Measurements from ENCODE around the gene AHRR. TPM values are rescaled to one million over a fixed set of nuclear protein-coding genes. Genes with fewer than 3 reads are reported as not detected.
"Not testable (repeated sequence)": the region's sequence is repeated elsewhere in the genome, so short reads cannot be mapped to it uniquely, and the experiment has no call there.

The AHRR gene
- total RNA-seq, 1 donor from 2014 or later = 10.5 TPM

GRCh38 chr5:278646-279045 lies 42.9 kb upstream of the AHRR start:
- peaks cover 38% of the 10 kb centered on the region for H3K36me3 Mint-ChIP-seq (ENCODE audit: low read depth, unreplicated experiment)
- H3K27me3 Mint-ChIP-seq (ENCODE audit: low read depth, unreplicated experiment) = no peaks in the 10 kb centered on the region

GRCh38 chr5:279051-279665 lies 42.4 kb upstream of the AHRR start:
- H3K9me3 Mint-ChIP-seq (ENCODE audit: unreplicated experiment); H3K4me3 Mint-ChIP-seq (ENCODE audit: unreplicated experiment); H3K27ac ChIP-seq (ENCODE audit: low read depth, low read length); H3K4me1 ChIP-seq (ENCODE audit: insufficient read depth, low read length); H3K36me3 ChIP-seq (ENCODE audit: insufficient read depth, low read length); H2AFZ ChIP-seq (ENCODE audit: low read depth, low read length); H3K27me3 Mint-ChIP-seq (ENCODE audit: low read depth, unreplicated experiment); H3K4me1 Mint-ChIP-seq (ENCODE audit: low read depth, unreplicated experiment); FAIRE-seq; H3K4me3 ChIP-seq (ENCODE audit: insufficient read depth, low read depth, low read length); H3K4me2 ChIP-seq (ENCODE audit: low read length); H3K9ac ChIP-seq (ENCODE audit: low read length); DNase-seq (ENCODE audit: low read depth); H3K27me3 ChIP-seq (ENCODE audit: insufficient read depth, low read length); H3K9me3 ChIP-seq (ENCODE audit: insufficient read depth, low read depth, low read length): not testable (repeated sequence)
- Mint-ChIP-seq H3K36me3 (ENCODE audit: low read depth, unreplicated experiment) (peaks cover 42% of the 10 kb centered on the region), H3K27ac (ENCODE audit: unreplicated experiment) (peak overlapping the region; percentile 72)
- Histone ChIP-seq H3K79me2 (ENCODE audit: insufficient read depth, low read length) (peaks cover 79% of the 10 kb centered on the region), H4K20me1 (ENCODE audit: insufficient read depth, low read length) (peaks cover 59% of the 10 kb centered on the region)

More at GRCh38 chr5:278646-279045, 42.9 kb upstream of the AHRR start:
- no peaks in the 10 kb centered on the region for H3K27me3 ChIP-seq (ENCODE audit: insufficient read depth, low read length)
- H2AFZ ChIP-seq (ENCODE audit: low read depth, low read length) = no peak overlapping the region
- Mint-ChIP-seq H3K4me1 (ENCODE audit: low read depth, unreplicated experiment) (peaks cover 13% of the 10 kb centered on the region), H3K9me3 (ENCODE audit: unreplicated experiment) (no peaks in the 10 kb centered on the region), H3K4me3 (ENCODE audit: unreplicated experiment) (no peak overlapping the region), H3K27ac (ENCODE audit: unreplicated experiment) (no peak overlapping the region)
- FAIRE-seq (no peak), DNase-seq (ENCODE audit: low read depth) (no peak)
- H3K36me3 ChIP-seq (ENCODE audit: insufficient read depth, low read length) = peaks cover 8% of the 10 kb centered on the region
- H3K4me3 ChIP-seq (ENCODE audit: insufficient read depth, low read depth, low read length) = no peak overlapping the region
- no peaks in the 10 kb centered on the region for H3K9me3 ChIP-seq (ENCODE audit: insufficient read depth, low read depth, low read length)
- H3K27ac ChIP-seq (ENCODE audit: low read depth, low read length) = no peak overlapping the region
- H3K79me2 ChIP-seq (ENCODE audit: insufficient read depth, low read length) = peaks cover 79% of the 10 kb centered on the region
- H3K4me2 ChIP-seq (ENCODE audit: low read length) = no peak overlapping the region
- peaks cover 4% of the 10 kb centered on the region for H3K4me1 ChIP-seq (ENCODE audit: insufficient read depth, low read length)
- no peak overlapping the region for H3K9ac ChIP-seq (ENCODE audit: low read length)
- H4K20me1 ChIP-seq (ENCODE audit: insufficient read depth, low read length) = peaks cover 59% of the 10 kb centered on the region
- TF ChIP-seq CTCF (IDR thresholded peaks at IDR 0.05; ENCODE audit: insufficient read depth, low read depth, low read length) = no peak
- no peak for TF ChIP-seq EZH2 (IDR thresholded peaks at IDR 0.05; ENCODE audit: insufficient read depth, low read length)

- H3K27me3 ChIP-seq (ENCODE audit: insufficient read depth, low read length) = no peaks in the 10 kb centered on the region
- H3K4me3 ChIP-seq (ENCODE audit: insufficient read depth, low read depth, low read length) = no peak overlapping the region
- no peak overlapping the region for H3K4me2 ChIP-seq (ENCODE audit: low read length)
- peaks cover 65% of the 10 kb centered on the region for H3K79me2 ChIP-seq (ENCODE audit: insufficient read depth, low read length)
- DNase-seq (ENCODE audit: low read depth) = no peak
- H3K9me3 ChIP-seq (ENCODE audit: insufficient read depth, low read depth, low read length) = no peaks in the 10 kb centered on the region
- H3K4me1 Mint-ChIP-seq (ENCODE audit: low read depth, unreplicated experiment) = no peaks in the 10 kb centered on the region
- H3K27me3 Mint-ChIP-seq (ENCODE audit: low read depth, unreplicated experiment) = no peaks in the 10 kb centered on the region
- H2AFZ ChIP-seq (ENCODE audit: low read depth, low read length) = no peak overlapping the region
- TF ChIP-seq EZH2 (IDR thresholded peaks at IDR 0.05; ENCODE audit: insufficient read depth, low read length) (no peak), CTCF (IDR thresholded peaks at IDR 0.05; ENCODE audit: insufficient read depth, low read depth, low read length) (no peak)
- no peaks in the 10 kb centered on the region for H3K9me3 Mint-ChIP-seq (ENCODE audit: unreplicated experiment)
- H4K20me1 ChIP-seq (ENCODE audit: insufficient read depth, low read length) = peaks cover 70% of the 10 kb centered on the region
- no peak overlapping the region for H3K9ac ChIP-seq (ENCODE audit: low read length)
- no peak overlapping the region for H3K27ac ChIP-seq (ENCODE audit: low read depth, low read length)
- FAIRE-seq = no peak
- no peak overlapping the region for H3K27ac Mint-ChIP-seq (ENCODE audit: unreplicated experiment)
- H3K4me1 ChIP-seq (ENCODE audit: insufficient read depth, low read length) = no peaks in the 10 kb centered on the region
- peak overlapping the region; percentile 27 for H3K4me3 Mint-ChIP-seq (ENCODE audit: unreplicated experiment)
- peaks cover 6% of the 10 kb centered on the region for H3K36me3 ChIP-seq (ENCODE audit: insufficient read depth, low read length)
- H3K36me3 Mint-ChIP-seq (ENCODE audit: low read depth, unreplicated experiment) = peaks cover 48% of the 10 kb centered on the region
Observed at GRCh38 chr5:285991-286557, 35.4 kb upstream of the AHRR start.

GRCh38 chr5:290200-290599 lies 31.3 kb upstream of the AHRR start:
- H3K27ac ChIP-seq (ENCODE audit: low read depth, low read length); H3K27ac Mint-ChIP-seq (ENCODE audit: unreplicated experiment); H3K9ac ChIP-seq (ENCODE audit: low read length); FAIRE-seq; H3K4me3 ChIP-seq (ENCODE audit: insufficient read depth, low read depth, low read length); H3K4me3 Mint-ChIP-seq (ENCODE audit: unreplicated experiment); H3K9me3 ChIP-seq (ENCODE audit: insufficient read depth, low read depth, low read length); DNase-seq (ENCODE audit: low read depth); H3K4me2 ChIP-seq (ENCODE audit: low read length); H3K9me3 Mint-ChIP-seq (ENCODE audit: unreplicated experiment); H3K4me1 ChIP-seq (ENCODE audit: insufficient read depth, low read length); H3K27me3 Mint-ChIP-seq (ENCODE audit: low read depth, unreplicated experiment); H3K27me3 ChIP-seq (ENCODE audit: insufficient read depth, low read length); H3K4me1 Mint-ChIP-seq (ENCODE audit: low read depth, unreplicated experiment); H3K36me3 ChIP-seq (ENCODE audit: insufficient read depth, low read length); H2AFZ ChIP-seq (ENCODE audit: low read depth, low read length): not testable (repeated sequence)
- Histone ChIP-seq H3K79me2 (ENCODE audit: insufficient read depth, low read length) (peaks cover 24% of the 10 kb centered on the region), H4K20me1 (ENCODE audit: insufficient read depth, low read length) (peaks cover 60% of the 10 kb centered on the region)
- peaks cover 30% of the 10 kb centered on the region for H3K36me3 Mint-ChIP-seq (ENCODE audit: low read depth, unreplicated experiment)
